K562 (cell line): ENCODE results near the gene SRSF6. TPM values are rescaled to one million over a fixed set of nuclear protein-coding genes. Genes with fewer than 3 reads are reported as not detected.

Source experiments
- ATF7 ChIP-seq: fragments of 450-650 bp; IDR thresholded peaks from 2 replicates; pipeline ENCODE4 v1.7.1; 2014; ENCODE audit warnings: mild to moderate bottlenecking, moderate library complexity
- DIDO1 ChIP-seq: fragments of 450-650 bp; IDR thresholded peaks from 2 replicates; pipeline ENCODE4 v1.6.1; 2016; ENCODE audit warnings: low read depth, missing biosample characterization, missing genetic modification characterization
- HSF4 ChIP-seq: fragments of 250-450 bp; sonication (Bioruptor Pico); IDR thresholded peaks from 2 replicates; pipeline ENCODE4 v2.1.2; 2022; ENCODE audit warnings: mild to moderate bottlenecking, moderate library complexity, borderline replicate concordance
- JUN ChIP-seq, 2 experiments: sonication (generic) in 1 of 2; formaldehyde crosslinking in 1 of 2; IDR thresholded peaks; 2 replicates each; pipeline versions ENCODE4 v1.6.1 to v1.8.0; 2012 to 2022; ENCODE audit warnings: borderline replicate concordance in 2 of 2, mild to moderate bottlenecking in 2 of 2, improper control_type of control experiment in 1 of 2, low read depth in 1 of 2, low read length in 1 of 2, missing genetic modification reagents in 1 of 2
- MCM3 ChIP-seq: fragments of 450-650 bp; IDR thresholded peaks from 2 replicates; pipeline ENCODE4 v1.6.1; 2016
- MXD1 ChIP-seq: fragments of 250-450 bp; sonication (Bioruptor Pico); IDR thresholded peaks from 2 replicates; pipeline ENCODE4 v1.8.0; 2021; ENCODE audit warnings: borderline replicate concordance, mild to moderate bottlenecking, moderate library complexity; ENCODE audit not compliant: poor library complexity, severe bottlenecking
- MYNN ChIP-seq, 2 experiments: sonication (generic); formaldehyde crosslinking in 1 of 2; IDR thresholded peaks; 2 replicates each; pipeline versions ENCODE4 v1.5.0 to v1.6.1; 2016 to 2020; ENCODE audit warnings: antibody characterized with exemption in 1 of 2, missing genetic modification reagents in 1 of 2
- NCOA1 ChIP-seq: fragments of 450-650 bp; IDR thresholded peaks from 2 replicates; pipeline ENCODE4 v1.6.1; 2016; ENCODE audit warnings: low read depth
- NR2C1 ChIP-seq, 2 experiments: fragments of 450-650 bp; IDR thresholded peaks; 2 replicates each; pipeline ENCODE4 v1.6.1; 2017; ENCODE audit warnings: mild to moderate bottlenecking in 2 of 2, antibody characterized with exemption in 1 of 2, inconsistent platforms in 1 of 2, missing compliant biosample characterization in 1 of 2, missing genetic modification characterization in 1 of 2
- RBBP5 ChIP-seq: fragments of 200-600 bp; sonication (generic); IDR thresholded peaks from 2 replicates; pipeline ENCODE4 v1.6.1; 2012; ENCODE audit warnings: borderline replicate concordance, mild to moderate bottlenecking, low read length, control low read depth, inconsistent platforms; ENCODE audit not compliant: insufficient read depth, poor library complexity, severe bottlenecking
- RBFOX2 ChIP-seq: fragments of 200-400 bp; formaldehyde crosslinking; IDR thresholded peaks from 2 replicates; pipeline ENCODE4 v1.6.1; 2017; ENCODE audit warnings: low read depth, mild to moderate bottlenecking, low read length, moderate library complexity
- RNF219 ChIP-seq: fragments of 250-450 bp; sonication (Bioruptor Pico); IDR thresholded peaks from 2 replicates; pipeline ENCODE4 v1.5.0; 2022; ENCODE audit warnings: mild to moderate bottlenecking
- SNIP1 ChIP-seq: fragments of 450-650 bp; IDR thresholded peaks from 2 replicates; pipeline ENCODE4 v1.7.1; 2017; ENCODE audit warnings: low read depth, mild to moderate bottlenecking
- SP1 ChIP-seq: sonication (generic); formaldehyde crosslinking; IDR thresholded peaks from 2 replicates; pipeline ENCODE4 v1.8.1; 2022; ENCODE audit warnings: mild to moderate bottlenecking, missing genetic modification reagents
- TAF7 ChIP-seq: fragments of 450-650 bp; IDR thresholded peaks from 2 replicates; pipeline ENCODE4 v1.6.1; 2016; ENCODE audit warnings: missing genetic modification characterization, missing compliant biosample characterization
- U2AF2 ChIP-seq: fragments of 200-400 bp; formaldehyde crosslinking; optimal IDR thresholded peaks from 2 replicates; pipeline ENCODE3; 2017; ENCODE audit warnings: low read depth, mild to moderate bottlenecking, low read length
- XRCC3 ChIP-seq: fragments of 450-650 bp; IDR thresholded peaks from 2 replicates; pipeline ENCODE4 v1.6.1; 2017; ENCODE audit warnings: mild to moderate bottlenecking, moderate library complexity
- ZBTB8A ChIP-seq: fragments of 450-650 bp; IDR thresholded peaks from 2 replicates; pipeline ENCODE4 v1.6.1; 2018; ENCODE audit warnings: mild to moderate bottlenecking, moderate library complexity; ENCODE audit not compliant: partially characterized antibody
- ZNF253 ChIP-seq: fragments of 250-450 bp; sonication (Bioruptor Pico); conservative IDR thresholded peaks from 2 replicates; pipeline ENCODE4 v1.6.1; 2021; ENCODE audit warnings: mild to moderate bottlenecking
- ZNF277 ChIP-seq: fragments of 250-450 bp; sonication (Bioruptor Pico); IDR thresholded peaks from 2 replicates; pipeline ENCODE4 v1.8.0; 2022; ENCODE audit warnings: inconsistent platforms, mild to moderate bottlenecking, moderate library complexity, borderline replicate concordance
- ZNF311 ChIP-seq: fragments of 250-450 bp; sonication (Bioruptor Pico); IDR thresholded peaks from 2 replicates; pipeline ENCODE4 v1.4.0; 2020; ENCODE audit warnings: mild to moderate bottlenecking, moderate library complexity
- ZNF395 ChIP-seq: fragments of 200-800 bp; sonication (Bioruptor generic); IDR thresholded peaks from 2 replicates; pipeline ENCODE4 v1.6.1; 2017; ENCODE audit warnings: missing genetic modification characterization, missing compliant biosample characterization
- ZNF766 ChIP-seq: fragments of 200-800 bp; sonication (Bioruptor generic); conservative IDR thresholded peaks from 2 replicates; pipeline ENCODE4 v1.6.1; 2016; ENCODE audit warnings: missing genetic modification characterization, missing compliant biosample characterization
- polyA plus RNA-seq, 8 experiments: library from polyadenylated mRNA; depleted of rRNA in 4 of 8; stranded (reverse) in 5 of 8; unstranded in 3 of 8; fragments of >200 nt; fragmentation: Nextera tagmentation in 2 of 8; fragmentation: Illumina TruSeq in 1 of 8; extraction: Ambion mirVana in 2 of 8; extraction: Trizol in 1 of 8; gene quantifications; 2 replicates each; pipeline versions ENCODE4 v1.2.1 to v1.2.3, GENCODE V29; 2011 to 2014; ENCODE audit warnings: inconsistent platforms in 1 of 8, missing spikeins in 1 of 8
- total RNA-seq, 7 experiments: library from RNA; depleted of rRNA in 6 of 7; stranded (reverse); fragments of >200 nt in 6 of 7; fragmentation: Illumina TruSeq in 2 of 7; extraction: Trizol in 2 of 7; gene quantifications; 2 replicates each; pipeline versions ENCODE4 v1.2.1 to v1.2.3, GENCODE V29; 2011 to 2021; ENCODE audit warnings: low replicate concordance in 1 of 7

Gene SRSF6
- total and polyA plus RNA-seq, 9 of the 15 experiments (the other 6 are each of a cell fraction or from before 2014, with no cell fraction given) = 52.4 to 165 (median 117) TPM

GRCh38 chr20:43458422-43458924 is 777 bp downstream of the SRSF6 start (continued):
- TF ChIP-seq ZNF395 (CRISPR knock-in tag) (peak; percentile 86; the same call in 1 of the 2 replicates), TAF7 (tag) (no peak), ATF7 (no peak), HSF4 (CRISPR knock-in tag) (no peak), NR2C1 (IDR thresholded peaks at IDR 0.05) (no peak; the same call in 1 of the 2 replicates), NR2C1 (tag; IDR thresholded peaks at IDR 0.05) (no peak), ZNF253 (CRISPR knock-in tag) (no peak), ZNF311 (CRISPR knock-in tag) (no peak), NCOA1 (no peak), SP1 (CRISPR knock-in tag) (no peak), ZBTB8A (no peak), JUN (IDR thresholded peaks at IDR 0.05; ENCODE audit: borderline replicate concordance, low read depth, low read length) (no peak), JUN (CRISPR knock-in tag; IDR thresholded peaks at IDR 0.05; ENCODE audit: borderline replicate concordance) (no peak), RBBP5 (peak; percentile 7), U2AF2 (no peak), RNF219 (no peak), RBFOX2 (peak; percentile 73; the same call in 1 of the 2 replicates), ZNF766 (CRISPR knock-in tag) (peak; percentile 56; the same call in 1 of the 2 replicates), MCM3 (no peak), ZNF277 (CRISPR knock-in tag) (no peak), DIDO1 (tag) (no peak), SNIP1 (no peak), MYNN (IDR thresholded peaks at IDR 0.05) (no peak), MYNN (CRISPR knock-in tag; IDR thresholded peaks at IDR 0.05) (no peak), XRCC3 (no peak), MXD1 (CRISPR knock-in tag) (no peak)
